ENCODE data around the gene AGBL4.

DNA sequence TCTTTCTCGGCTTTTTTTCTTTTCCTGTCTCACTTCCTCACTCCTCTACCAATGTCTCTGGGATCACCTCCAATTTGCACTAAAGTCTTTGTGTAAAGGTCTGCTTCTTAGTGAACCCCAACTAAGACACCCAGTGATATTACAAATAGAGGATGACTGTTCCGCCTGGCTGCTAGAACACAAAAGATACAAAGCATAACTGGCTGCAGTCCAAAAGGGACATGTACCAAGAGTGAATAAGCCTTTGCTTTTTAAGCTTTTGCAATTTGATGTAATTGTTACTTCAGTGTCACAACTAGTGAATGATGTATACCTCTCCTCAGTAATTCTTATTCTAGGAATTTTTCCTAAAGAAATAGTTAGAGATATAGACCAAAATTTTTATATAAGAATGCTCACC, 1164.3 kb downstream of the AGBL4 start:
- TF ChIP-seq POLR2A (IDR thresholded peaks at IDR 0.05; ENCODE audit: low read depth, low read length) (no peak), POLR2AphosphoS5 (IDR thresholded peaks at IDR 0.05; ENCODE audit: low read depth, low read length) (no peak)

Measured in GM12892 (cell line).